Right lobe of liver (tissue), 6 donors: ENCODE data around the gene RCAN2. TPM values are rescaled to one million over a fixed set of nuclear protein-coding genes. Genes with fewer than 3 reads are reported as not detected.

Experiments
- ATAC-seq, 4 donors: fragments of 200-7000 bp; cut with Tn5 transposase; one replicate each; pipeline ENCODE4 v1.9.1; 2020; ENCODE audit warnings: mild to moderate bottlenecking in 4 of 4, moderate library complexity in 4 of 4
- DNase-seq, 3 donors: peaks; one replicate each; pipeline ENCODE4 v3.0.0-alpha.2; 2020
- H3K27ac ChIP-seq, 3 donors: fragments of 200-600 bp; one replicate each; pipeline ENCODE4 v1.8.0; 2022
- H3K27me3 ChIP-seq, 2 donors: fragments of 200-600 bp; one replicate each; pipeline ENCODE4 v1.8.0; 2022
- H3K36me3 ChIP-seq, 4 donors: fragments of 200-600 bp; sonication (generic) in 1 of 4; one replicate each; pipeline versions ENCODE4 v1.5.1 to v1.8.0; 2017 to 2022; ENCODE audit warnings: control low read depth in 1 of 4
- H3K4me1 ChIP-seq, 4 donors: fragments of 200-600 bp; sonication (generic) in 1 of 4; one replicate each; pipeline versions ENCODE4 v1.5.1 to v1.8.0; 2017 to 2022; ENCODE audit warnings: control low read depth in 1 of 4
- H3K4me3 ChIP-seq, 3 donors: fragments of 200-600 bp; one replicate each; pipeline ENCODE4 v1.8.0; 2022
- H3K9me3 ChIP-seq, 4 donors: fragments of 200-600 bp; sonication (generic) in 1 of 4; one replicate each; pipeline versions ENCODE4 v1.5.1 to v1.8.0; 2017 to 2022; ENCODE audit warnings: control low read depth in 1 of 4
- CTCF ChIP-seq, 4 donors: fragments of 200-600 bp in 3 of 4; fragments of 450-650 bp in 1 of 4; IDR thresholded peaks; one replicate each; pipeline versions ENCODE4 v1.5.1 to v1.8.0; 2016 to 2022; ENCODE audit warnings: antibody characterized with exemption in 4 of 4, mild to moderate bottlenecking in 2 of 4
- POLR2A ChIP-seq: fragments of 450-650 bp; IDR thresholded peaks from one replicate; pipeline ENCODE4 v1.6.1; 2017; ENCODE audit warnings: antibody characterized with exemption, mild to moderate bottlenecking
- WGBS: methylation state at CpG from one replicate; pipeline ENCODE4 v1.1.6; 2018; ENCODE audit warnings: low coverage, low lambda C conversion rate; ENCODE audit not compliant: insufficient coverage; ENCODE audit errors: missing lambda C conversion rate; 5-methylcytosine and 5-hydroxymethylcytosine counted together
- intact Hi-C, 2 donors: fragments of 100-400 bp; cut with DNase I; formaldehyde crosslinking; loops; one replicate each; pipeline versions ENCODE4 v1.11.2 to v1.14.1; 2022
- total RNA-seq, 6 experiments: library from RNA; depleted of rRNA in 2 of 6; stranded (reverse); fragments of >200 nt in 2 of 6; fragmentation: NEBNext Ultra II Directional in 3 of 6; extraction: Animal tissue kit (Norgen Biotek cat#: 25700) in 3 of 6; gene quantifications; one replicate each; pipeline versions ENCODE4 v1.1.0 to v1.2.4, GENCODE V29; 2016 to 2023
- donor health status: DM: no; HTN: yes; CAD: no.
- donor health status: DM: no; HTN: no; CAD: no.
- donor health status: DM: no; HTN: no; CAD: no.
- donor health status: DM: no; HTN: yes; CAD: no.
- donor health status: DM: no; HTN: yes; CAD: no.

RCAN2 gene
- total RNA-seq, 6 experiments from 2014 or later: 0.77 to 4.5 (median 1.9) TPM

GRCh38 chr6:46509063-46509462 lies 17.8 kb upstream of the RCAN2 start:
- H3K27ac ChIP-seq: peak overlapping the region in 1 of 3 donors; percentile 52
- H3K9me3 ChIP-seq: no peaks in the 10 kb centered on the region
- intact Hi-C loops: no loop called here
- H3K4me1 ChIP-seq: peaks cover 0 to 48% (median 15%) of the 10 kb centered on the region in 4 donors
- no peaks in the 10 kb centered on the region for H3K27me3 ChIP-seq
- ATAC-seq (peak; percentile 71 to 83 (median 79)), DNase-seq (peak in 2 of 3 donors; percentile 40 to 54)
- no peak overlapping the region for H3K4me3 ChIP-seq
- H3K36me3 ChIP-seq: no peaks in the 10 kb centered on the region
- 29% methylated on average over 4 of the region's 4 CpGs for WGBS
- TF ChIP-seq CTCF (IDR thresholded peaks at IDR 0.05): no peak
- no peak for TF ChIP-seq POLR2A

GRCh38 chr6:46507426-46507825 lies 16.2 kb upstream of the RCAN2 start:
- H3K4me1 ChIP-seq: peaks cover 0 to 48% (median 15%) of the 10 kb centered on the region in 4 donors
- H3K4me3 ChIP-seq: no peak overlapping the region
- no peaks in the 10 kb centered on the region for H3K36me3 ChIP-seq
- TF ChIP-seq POLR2A (no peak), CTCF (IDR thresholded peaks at IDR 0.05) (no peak)
- no peaks in the 10 kb centered on the region for H3K27me3 ChIP-seq
- intact Hi-C loops: no loop called here
- DNase-seq: no peak
- H3K27ac ChIP-seq: peak overlapping the region in 1 of 3 donors; percentile 37
- H3K9me3 ChIP-seq: no peaks in the 10 kb centered on the region
- peak; percentile 35 to 74 (median 62) for ATAC-seq

- no peak for ATAC-seq
- no peak overlapping the region for H3K27ac ChIP-seq
- TF ChIP-seq POLR2A (no peak), CTCF (IDR thresholded peaks at IDR 0.05) (no peak)
- WGBS: 64% methylated on average over 7 of the region's 7 CpGs
- H3K27me3 ChIP-seq: no peaks in the 10 kb centered on the region
- H3K9me3 ChIP-seq: no peaks in the 10 kb centered on the region
- intact Hi-C loops: no loop called here
- DNase-seq: no peak
- peaks cover 0 to 44% (median 15%) of the 10 kb centered on the region in 4 donors for H3K4me1 ChIP-seq
- no peaks in the 10 kb centered on the region for H3K36me3 ChIP-seq
- no peak overlapping the region for H3K4me3 ChIP-seq
Measured at GRCh38 chr6:46505693-46506512, 14.7 kb upstream of the RCAN2 start.

- intact Hi-C loops: no loop called here
- H3K27me3 ChIP-seq: no peaks in the 10 kb centered on the region
- no peak overlapping the region for H3K27ac ChIP-seq
- TF ChIP-seq POLR2A (no peak), CTCF (IDR thresholded peaks at IDR 0.05) (no peak)
- H3K4me1 ChIP-seq: peaks cover 0 to 28% (median 8%) of the 10 kb centered on the region in 4 donors
- ATAC-seq (no peak), DNase-seq (no peak)
- no peaks in the 10 kb centered on the region for H3K36me3 ChIP-seq
- H3K9me3 ChIP-seq: no peaks in the 10 kb centered on the region
- no peak overlapping the region for H3K4me3 ChIP-seq
Measured at GRCh38 chr6:46504242-46504641, 13.0 kb upstream of the RCAN2 start.
